Fibroblast of skin of left biceps (primary cell): ENCODE results near the gene NME5.

Experiments used
- DNase-seq, 2 experiments: peaks; one replicate each; pipeline ENCODE4 v3.0.0-alpha.2; 2013; ENCODE audit warnings: low read depth in 2 of 2

Gene NME5

GRCh38 chr5:138139781-138140090 is 508 bp upstream of the NME5 start:
- no peak for DNase-seq

GRCh38 chr5:138132543-138132942 is 6.7 kb downstream of the NME5 start:
- DNase-seq = no peak

GRCh38 chr5:138129347-138129746 is 9.9 kb downstream of the NME5 start:
- no peak for DNase-seq

- no peak for DNase-seq
Observed at GRCh38 chr5:138128334-138128733, 10.9 kb downstream of the NME5 start.

- no peak for DNase-seq
Observed at GRCh38 chr5:138115254-138115653, 24.0 kb downstream of the NME5 start.

GRCh38 chr5:138111937-138112336 is 27.3 kb downstream of the NME5 start:
- no peak for DNase-seq

GRCh38 chr5:138111181-138111580 is 28.0 kb downstream of the NME5 start:
- no peak for DNase-seq

GRCh38 chr5:138110266-138110963 is 28.8 kb downstream of the NME5 start:
- DNase-seq = no peak

- DNase-seq = no peak
Observed at GRCh38 chr5:138109463-138110265, 29.6 kb downstream of the NME5 start.

GRCh38 chr5:138107213-138107612 is 32.0 kb downstream of the NME5 start:
- DNase-seq = no peak

- no peak for DNase-seq
Observed at GRCh38 chr5:138105709-138106108, 33.5 kb downstream of the NME5 start.

- no peak for DNase-seq
Observed at GRCh38 chr5:138103319-138103637, 36.0 kb downstream of the NME5 start.

GRCh38 chr5:138102454-138103318 is 36.5 kb downstream of the NME5 start:
- DNase-seq = no peak

- no peak for DNase-seq
Observed at GRCh38 chr5:138096997-138097828, 42.0 kb downstream of the NME5 start.

GRCh38 chr5:138096363-138096762 is 42.9 kb downstream of the NME5 start:
- no peak for DNase-seq

GRCh38 chr5:138095100-138095907 is 43.9 kb downstream of the NME5 start:
- DNase-seq = no peak

GRCh38 chr5:138093036-138093435 is 46.2 kb downstream of the NME5 start:
- DNase-seq = no peak

- DNase-seq = no peak
Observed at GRCh38 chr5:138092301-138092700, 46.9 kb downstream of the NME5 start.

GRCh38 chr5:138091685-138092084 is 47.5 kb downstream of the NME5 start:
- no peak for DNase-seq

- no peak for DNase-seq
Observed at GRCh38 chr5:138083702-138084101, 55.5 kb downstream of the NME5 start, which contains the start of gene WNT8A. Gene WNT8A (plus strand): TSS chr5:138084033. CDS start chr5:138084128, 95 bp downstream.

- no peak for DNase-seq
Observed at GRCh38 chr5:138082033-138082432, 57.2 kb downstream of the NME5 start.
